IMR-90 (cell line): ENCODE data around the gene MED23. TPM values are rescaled to one million over a fixed set of nuclear protein-coding genes. Genes with fewer than 3 reads are reported as not detected.

ENCODE experiments used
- ATAC-seq: fragments of 200-7000 bp; cut with Tn5 transposase; 2 replicates; pipeline ENCODE4 v1.9.1; 2020; ENCODE audit warnings: low read depth, mild to moderate bottlenecking, moderate library complexity
- BruUV-seq: library from RNA; stranded (reverse); fragments of 400-500 nt; replicated peaks from 2 replicates; lab custom pipeline; 2021; lab: Mats Ljungman, UMichigan
- CTCF ChIA-PET: fragments of 300-600 bp; formaldehyde crosslinking; extraction: SDS; loops from one replicate; lab custom pipeline; 2021; ENCODE audit warnings: antibody characterized with exemption; lab: Yijun Ruan, JAX
- POLR2A ChIA-PET: fragments of 300-600 bp; sonication (Branson Sonifier 250); formaldehyde crosslinking; loops from one replicate; lab custom pipeline; 2022; ENCODE audit warnings: antibody characterized with exemption; ENCODE audit not compliant: unreplicated experiment; lab: Charles Lee
- DNase-seq: peaks from one replicate; pipeline ENCODE4 v3.0.0; 2013
- H2AFZ ChIP-seq: replicated peaks from 2 replicates; pipeline ENCODE3; 2013; ENCODE audit warnings: low read length, mild to moderate bottlenecking; ENCODE audit not compliant: poor library complexity
- H2AK5ac ChIP-seq: 2 replicates; pipeline ENCODE4 v1.6.1; 2013; ENCODE audit warnings: low read depth, low read length, inconsistent platforms
- H2AK9ac ChIP-seq: replicated peaks from 2 replicates; pipeline ENCODE3; 2013; ENCODE audit warnings: mild to moderate bottlenecking, low read depth, low read length, moderate library complexity; ENCODE audit not compliant: poor library complexity
- H2BK120ac ChIP-seq: 2 replicates; pipeline ENCODE4 v1.6.1; 2013; ENCODE audit warnings: low read depth, low read length, inconsistent platforms
- H2BK15ac ChIP-seq: 3 replicates; pipeline ENCODE4 v1.6.1; 2013; ENCODE audit warnings: low read depth, low read length, inconsistent platforms
- H2BK20ac ChIP-seq: 2 replicates; pipeline ENCODE4 v1.6.1; 2013; ENCODE audit warnings: low read depth, mild to moderate bottlenecking, inconsistent platforms, low read length, moderate library complexity
- H2BK5ac ChIP-seq: 2 replicates; pipeline ENCODE4 v1.6.1; 2013; ENCODE audit warnings: mild to moderate bottlenecking, low read depth, low read length, inconsistent platforms; ENCODE audit not compliant: poor library complexity, severe bottlenecking
- H3K14ac ChIP-seq: replicated peaks from 2 replicates; pipeline ENCODE4 v1.6.1; 2013; ENCODE audit warnings: low read depth, low read length, inconsistent platforms
- H3K18ac ChIP-seq: 2 replicates; pipeline ENCODE4 v1.6.1; 2013; ENCODE audit warnings: low read depth, low read length, control low read depth
- H3K23ac ChIP-seq: 2 replicates; pipeline ENCODE4 v1.6.1; 2013; ENCODE audit warnings: low read depth, low read length, inconsistent platforms
- H3K27ac ChIP-seq: 2 replicates; pipeline ENCODE4 v1.5.1; 2013; ENCODE audit warnings: mild to moderate bottlenecking, control low read depth, low read length; ENCODE audit not compliant: insufficient read depth
- H3K27me3 ChIP-seq: 2 replicates; pipeline ENCODE4 v1.6.1; 2013; ENCODE audit warnings: low read length; ENCODE audit not compliant: control insufficient read depth, insufficient read depth
- H3K36me3 ChIP-seq: 2 replicates; pipeline ENCODE4 v1.6.1; 2013; ENCODE audit warnings: low read length, mixed read lengths; ENCODE audit not compliant: control insufficient read depth, insufficient read depth
- H3K4ac ChIP-seq: 2 replicates; pipeline ENCODE4 v1.6.1; 2013; ENCODE audit warnings: low read depth, low read length, inconsistent platforms
- H3K4me1 ChIP-seq: 2 replicates; pipeline ENCODE4 v1.6.1; 2013; ENCODE audit warnings: low read length, mixed read lengths; ENCODE audit not compliant: control insufficient read depth, insufficient read depth
- H3K4me2 ChIP-seq: 2 replicates; pipeline ENCODE4 v1.6.1; 2013; ENCODE audit warnings: low read depth, mild to moderate bottlenecking, control low read depth, low read length, moderate library complexity
- H3K4me3 ChIP-seq: 2 replicates; pipeline ENCODE4 v1.5.1; 2013; ENCODE audit warnings: low read depth, mild to moderate bottlenecking, control low read depth, low read length, moderate library complexity; ENCODE audit not compliant: insufficient read depth
- H3K56ac ChIP-seq: 2 replicates; pipeline ENCODE4 v1.6.1; 2013; ENCODE audit warnings: low read length, inconsistent platforms; ENCODE audit not compliant: insufficient read depth; ENCODE audit errors: extremely low read depth
- H3K79me1 ChIP-seq, 2 experiments: 2 replicates each; pipeline ENCODE4 v1.6.1; 2013; ENCODE audit warnings: low read length in 2 of 2, inconsistent platforms in 1 of 2, low read depth in 1 of 2
- H3K9ac ChIP-seq: 2 replicates; pipeline ENCODE4 v1.6.1; 2013; ENCODE audit warnings: low read depth, low read length, control low read depth
- H3K9me1 ChIP-seq: 2 replicates; pipeline ENCODE4 v1.6.1; 2013; ENCODE audit warnings: low read length, inconsistent platforms; ENCODE audit not compliant: insufficient read depth
- H3K9me3 ChIP-seq: 2 replicates; pipeline ENCODE4 v1.6.1; 2013; ENCODE audit warnings: low read length; ENCODE audit not compliant: control insufficient read depth, insufficient read depth
- H4K20me1 ChIP-seq: 2 replicates; pipeline ENCODE4 v1.6.1; 2013; ENCODE audit warnings: low read length, inconsistent platforms; ENCODE audit not compliant: insufficient read depth
- H4K5ac ChIP-seq: 2 replicates; pipeline ENCODE4 v1.6.1; 2013; ENCODE audit warnings: mild to moderate bottlenecking, low read depth, low read length, control low read depth
- H4K8ac ChIP-seq, 2 experiments: 2 replicates each; pipeline ENCODE4 v1.6.1; 2013; ENCODE audit warnings: low read depth in 2 of 2, low read length in 2 of 2, control low read depth in 1 of 2, inconsistent platforms in 1 of 2
- H4K91ac ChIP-seq: 2 replicates; pipeline ENCODE4 v1.6.1; 2013; ENCODE audit warnings: low read depth, low read length, inconsistent platforms; ENCODE audit not compliant: insufficient read depth
- CHD1 ChIP-seq: IDR thresholded peaks from 2 replicates; pipeline ENCODE4 v1.6.1; 2012; ENCODE audit warnings: low read depth, low read length, improper control_type of control experiment
- FOS ChIP-seq: fragments of 150-350 bp; IDR thresholded peaks from 2 replicates; pipeline ENCODE4 v1.6.1; 2016; ENCODE audit warnings: low read depth, low read length
- MAFK ChIP-seq: IDR thresholded peaks from 2 replicates; pipeline ENCODE4 v1.6.1; 2012; ENCODE audit warnings: low read depth, low read length, improper control_type of control experiment
- MAZ ChIP-seq: IDR thresholded peaks from 2 replicates; pipeline ENCODE4 v1.6.1; 2012; ENCODE audit warnings: low read depth, mild to moderate bottlenecking, low read length, improper control_type of control experiment, moderate library complexity, borderline replicate concordance
- MXI1 ChIP-seq: IDR thresholded peaks from 2 replicates; pipeline ENCODE4 v1.6.1; 2012; ENCODE audit warnings: low read depth, mild to moderate bottlenecking, low read length, moderate library complexity, borderline replicate concordance
- NFE2L2 ChIP-seq: fragments of 150-350 bp; IDR thresholded peaks from 2 replicates; pipeline ENCODE4 v1.6.1; 2016; ENCODE audit warnings: low read depth, mild to moderate bottlenecking, low read length
- RAD21 ChIP-seq: IDR thresholded peaks from 2 replicates; pipeline ENCODE4 v1.6.1; 2012; ENCODE audit warnings: low read length, improper control_type of control experiment
- RCOR1 ChIP-seq: IDR thresholded peaks from 2 replicates; pipeline ENCODE4 v1.6.1; 2012; ENCODE audit warnings: mild to moderate bottlenecking, low read length, improper control_type of control experiment; ENCODE audit not compliant: insufficient replicate concordance
- SMC3 ChIP-seq: fragments of 150-350 bp; IDR thresholded peaks from 2 replicates; pipeline ENCODE4 v1.6.1; 2016; ENCODE audit warnings: low read depth, mild to moderate bottlenecking, antibody characterized with exemption, low read length, moderate library complexity
- USF2 ChIP-seq: fragments of 150-350 bp; IDR thresholded peaks from 2 replicates; pipeline ENCODE4 v1.6.1; 2017; ENCODE audit warnings: mild to moderate bottlenecking, antibody characterized with exemption, low read length, low read depth
- WGBS, 2 experiments: methylation state at CpG; one replicate each; pipeline versions ENCODE4 v1.1.5 to v1.1.7; 2013; ENCODE audit warnings: missing lambda C conversion rate in 2 of 2; ENCODE audit not compliant: insufficient read length in 1 of 2; ENCODE audit errors: extremely low coverage in 2 of 2; 5-methylcytosine and 5-hydroxymethylcytosine counted together
- dilution Hi-C: fragments of 300-500 bp; cut with HindIII; formaldehyde crosslinking; loops from one replicate; pipeline ENCODE4 v1.14.3; 2018; ENCODE audit warnings: low sequenced_read_pairs; ENCODE audit not compliant: unreplicated experiment
- in situ Hi-C: fragments of 300-500 bp; cut with MboI; formaldehyde crosslinking; loops from 3 replicates; pipeline ENCODE4 v1.14.3; 2019; ENCODE audit warnings: low sequenced_read_pairs, inconsistent platforms, mixed read lengths
- intact Hi-C: fragments of 100-400 bp; cut with micrococcal nuclease; formaldehyde crosslinking; loops from 2 replicates; pipeline ENCODE4 v1.10.0; 2022
- polyA plus RNA-seq, 3 experiments: library from polyadenylated mRNA; depleted of rRNA; stranded (reverse); fragments of >200 nt; gene quantifications; 2 replicates each; pipeline ENCODE4 v1.2.3, GENCODE V29; 2012; ENCODE audit warnings: low replicate concordance in 1 of 3
- total RNA-seq: library from RNA; depleted of rRNA; stranded (reverse); fragments of >200 nt; gene quantifications from 2 replicates; pipeline ENCODE4 v1.2.3, GENCODE V29; 2012

MED23 gene
- total and polyA plus RNA-seq, 2 of the 4 experiments (the other 2 are of a cell fraction), result 16.0 to 40.7 TPM

- H4K20me1 ChIP-seq, result no peaks in the 10 kb centered on the region
- no peak overlapping the region for H4K5ac ChIP-seq
- no peak overlapping the region for H4K91ac ChIP-seq
- H3K23ac ChIP-seq, result no peak overlapping the region
- no peaks in the 10 kb centered on the region for H3K4me1 ChIP-seq
- no peaks in the 10 kb centered on the region for H3K79me1 ChIP-seq
- H3K27me3 ChIP-seq, result peaks cover 20% of the 10 kb centered on the region
- BruUV-seq, result no TSS peak
- no peak overlapping the region for H2BK120ac ChIP-seq
- TF ChIP-seq MXI1, result no peak
- no peak for TF ChIP-seq FOS
- no peak for TF ChIP-seq NFE2L2
- no peak for TF ChIP-seq MAZ
- TF ChIP-seq RCOR1, result no peak
- no peak for TF ChIP-seq MAFK
- TF ChIP-seq CHD1, result no peak
- TF ChIP-seq RAD21, result no peak
- TF ChIP-seq SMC3, result no peak
- TF ChIP-seq USF2, result no peak
- dilution Hi-C loops, result no loop called here
- no peak overlapping the region for H3K27ac ChIP-seq
- H2BK20ac ChIP-seq, result no peak overlapping the region
- H3K36me3 ChIP-seq, result no peaks in the 10 kb centered on the region
- H4K8ac ChIP-seq, result no peak overlapping the region
- H3K9me3 ChIP-seq, result no peaks in the 10 kb centered on the region
- no peak for ATAC-seq
- H3K56ac ChIP-seq, result no peak overlapping the region
- H3K14ac ChIP-seq, result no peak overlapping the region
- no peaks in the 10 kb centered on the region for H3K9me1 ChIP-seq
- H3K4me2 ChIP-seq, result no peak overlapping the region
- no peak for DNase-seq
- POLR2A ChIA-PET, result no interaction called here
- in situ Hi-C loops, result loop anchor here (10.0 kb wide), 1 partner anchor 364 kb away; no protein-coding TSS in a partner anchor
- no CpG with 5 or more reads among the region's 1 CpG for WGBS, 2 experiments
- no peak overlapping the region for H3K18ac ChIP-seq
- no peak overlapping the region for H3K4ac ChIP-seq
- H2AK5ac ChIP-seq, result no peak overlapping the region
- H3K4me3 ChIP-seq, result no peak overlapping the region
- H2BK5ac ChIP-seq, result no peak overlapping the region
- no peak overlapping the region for H3K9ac ChIP-seq
- CTCF ChIA-PET, result interaction anchor here (1.3 kb wide), 2 partner anchors 15 to 29 kb away, joined by 4 to 7 read pairs; no protein-coding TSS in a partner anchor
- H2AK9ac ChIP-seq, result no peak overlapping the region
- no peak overlapping the region for H2BK15ac ChIP-seq
- no peak overlapping the region for H2AFZ ChIP-seq
- intact Hi-C loops, result no loop called here
These were observed 79.6 kb downstream of the MED23 start for GRCh38 chr6:131548441-131548840.
